H1 (cell line): ENCODE measurements around the gene DLGAP3. TPM values are rescaled to one million over a fixed set of nuclear protein-coding genes. Genes with fewer than 3 reads are reported as not detected.

Experiments
- BRCA1 ChIP-seq: IDR thresholded peaks from 2 replicates; pipeline ENCODE4 v1.6.1; 2012; ENCODE audit warnings: low read depth, low read length, improper control_type of control experiment
- CREB1 ChIP-seq: IDR thresholded peaks from 2 replicates; pipeline ENCODE4 v1.6.1; 2012; ENCODE audit warnings: inconsistent platforms
- CTBP2 ChIP-seq: IDR thresholded peaks from 2 replicates; pipeline ENCODE4 v1.7.0; 2011; ENCODE audit warnings: borderline replicate concordance, mild to moderate bottlenecking, moderate library complexity, mixed read lengths, low read length; ENCODE audit not compliant: insufficient read depth, insufficient read length
- GABPA ChIP-seq: IDR thresholded peaks from 2 replicates; pipeline ENCODE4 v1.6.1; 2011; ENCODE audit warnings: mild to moderate bottlenecking, low read length, moderate library complexity, borderline replicate concordance; ENCODE audit not compliant: insufficient read depth
- HDAC2 ChIP-seq, 2 experiments: fragments of 300-600 bp in 1 of 2; sonication (generic) in 1 of 2; IDR thresholded peaks; 2 replicates each; pipeline ENCODE4 v1.6.1; 2011 to 2012; ENCODE audit warnings: low read depth in 2 of 2, low read length in 2 of 2, mild to moderate bottlenecking in 2 of 2, moderate library complexity in 2 of 2, borderline replicate concordance in 1 of 2, inconsistent platforms in 1 of 2
- KDM1A ChIP-seq: fragments of 200-600, 300-600 bp; sonication (generic); IDR thresholded peaks from 2 replicates; pipeline ENCODE4 v1.7.1; 2016; ENCODE audit warnings: mild to moderate bottlenecking, low read length, borderline replicate concordance
- KDM5A ChIP-seq: fragments of 200-600 bp; IDR thresholded peaks from 2 replicates; pipeline ENCODE4 v1.7.1; 2012; ENCODE audit warnings: mild to moderate bottlenecking, low read length, inconsistent platforms, mixed read lengths
- MAFK ChIP-seq: IDR thresholded peaks from 2 replicates; pipeline ENCODE4 v1.6.1; 2012; ENCODE audit warnings: low read depth, mild to moderate bottlenecking, improper control_type of control experiment, low read length
- NANOG ChIP-seq: IDR thresholded peaks from 2 replicates; pipeline ENCODE4 v1.6.1; 2011; ENCODE audit warnings: low read length, low read depth, mild to moderate bottlenecking, inconsistent platforms; ENCODE audit not compliant: insufficient read depth, poor library complexity, severe bottlenecking
- NRF1 ChIP-seq: IDR thresholded peaks from 2 replicates; pipeline ENCODE4 v1.6.1; 2011; ENCODE audit warnings: mild to moderate bottlenecking, low read depth, low read length, improper control_type of control experiment
- PHF8 ChIP-seq: fragments of 200-600 bp; sonication (generic); conservative IDR thresholded peaks from 2 replicates; pipeline ENCODE4 v1.7.1; 2012; ENCODE audit warnings: low read depth, mild to moderate bottlenecking, inconsistent platforms, low read length, moderate library complexity
- RAD21 ChIP-seq, 2 experiments: IDR thresholded peaks in 1 of 2; conservative IDR thresholded peaks in 1 of 2; 2 replicates each; pipeline ENCODE4 v1.6.1; 2011; ENCODE audit warnings: low read depth in 2 of 2, low read length in 2 of 2, improper control_type of control experiment in 1 of 2, inconsistent platforms in 1 of 2, mild to moderate bottlenecking in 1 of 2, moderate library complexity in 1 of 2
- RXRA ChIP-seq: IDR thresholded peaks from 2 replicates; pipeline ENCODE4 v1.6.1; 2011; ENCODE audit warnings: low read depth, mild to moderate bottlenecking, low read length, moderate library complexity; ENCODE audit not compliant: insufficient read depth
- SP1 ChIP-seq: IDR thresholded peaks from 2 replicates; pipeline ENCODE4 v1.6.1; 2011; ENCODE audit warnings: low read depth, low read length
- SP2 ChIP-seq: IDR thresholded peaks from 2 replicates; pipeline ENCODE4 v1.6.1; 2012; ENCODE audit warnings: mild to moderate bottlenecking, low read length, inconsistent platforms
- TBP ChIP-seq: IDR thresholded peaks from 2 replicates; pipeline ENCODE4 v1.6.1; 2011; ENCODE audit warnings: low read depth, low read length, improper control_type of control experiment
- polyA plus RNA-seq, 7 experiments: library from polyadenylated mRNA; depleted of rRNA in 3 of 7; stranded (reverse) in 5 of 7; unstranded in 2 of 7; fragments of >200 nt in 5 of 7; fragments of 200-250 nt in 2 of 7; gene quantifications; 1 replicate in 5 of 7; 2 replicates in 1 of 7; 4 replicates in 1 of 7; pipeline versions ENCODE4 v1.2.1 to v1.2.3, GENCODE V29; 2011 to 2013; ENCODE audit warnings: missing spikeins in 2 of 7, mixed read lengths in 2 of 7
- total RNA-seq: library from RNA; stranded (reverse); fragmentation: NEBNext Ultra II Directional; extraction: Animal tissue kit (Norgen Biotek cat#: 25700); gene quantifications from 2 replicates; pipeline ENCODE4 v1.2.1, GENCODE V29; 2021
- TF ChIP-seq, protein P1 (sequence below), 3 experiments: IDR thresholded peaks; 1 replicate in 2 of 3; 2 replicates in 1 of 3; pipeline versions ENCODE4 v1.5.1 to v1.6.1; 2011; ENCODE audit warnings: low read length in 3 of 3, mild to moderate bottlenecking in 3 of 3, inconsistent platforms in 2 of 3, low read depth in 1 of 3, moderate library complexity in 1 of 3; ENCODE audit not compliant: insufficient read depth in 1 of 3; ENCODE audit errors: control extremely low read depth in 1 of 3
- TF ChIP-seq, protein P2 (sequence below): IDR thresholded peaks from 2 replicates; pipeline ENCODE4 v1.6.1; 2011; ENCODE audit warnings: low read length, improper control_type of control experiment

Gene DLGAP3
- total and polyA plus RNA-seq, 2 of the 8 experiments (the other 6 are each of a cell fraction or from before 2014, with no cell fraction given), result 3.8 to 13.2 TPM

DNA sequence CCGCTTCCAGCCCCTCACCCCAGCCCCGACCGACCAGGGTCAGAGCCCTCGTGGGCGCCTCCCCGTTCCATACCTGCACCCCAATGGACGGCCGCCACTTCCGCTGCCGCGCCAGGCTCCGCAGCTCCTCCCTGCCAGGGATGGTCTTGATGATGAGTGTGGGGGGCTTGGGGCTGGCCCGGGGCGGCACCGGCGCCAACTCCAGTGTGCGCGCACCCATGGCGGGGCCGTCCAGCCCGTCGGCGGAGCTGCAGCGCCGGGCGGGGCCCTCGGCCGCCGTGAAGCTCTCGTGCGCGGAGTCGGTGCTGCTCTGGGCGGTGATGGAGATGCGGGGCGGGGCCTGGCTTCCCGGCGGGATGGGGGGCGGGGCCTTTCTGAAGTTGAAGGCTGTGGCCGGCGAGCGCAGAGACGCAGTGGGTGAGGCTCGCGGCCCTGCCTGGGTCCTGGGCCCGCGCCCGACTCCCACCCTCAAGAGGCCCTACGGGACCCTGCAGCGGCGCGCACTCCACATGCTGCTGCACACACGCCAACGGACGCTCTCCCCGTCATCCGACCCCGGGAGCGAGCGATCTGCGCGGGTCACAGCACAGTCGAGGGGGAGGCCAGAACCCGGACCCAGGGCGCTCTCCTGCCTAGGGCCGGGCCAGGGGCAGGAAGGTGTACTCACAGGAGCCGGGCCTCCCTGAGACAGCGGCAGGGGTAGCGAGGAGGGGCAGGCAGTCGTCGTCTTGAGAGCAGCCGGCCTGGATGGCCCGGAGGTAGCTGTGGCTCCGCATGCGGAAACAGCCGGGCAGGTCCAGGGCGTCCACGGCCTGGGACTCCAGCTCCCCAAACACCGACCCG lies 43.8 kb downstream of the DLGAP3 start (continued):
- TF ChIP-seq KDM5A, result no peak
- TF ChIP-seq HDAC2 (IDR thresholded peaks at IDR 0.05; ENCODE audit: borderline replicate concordance in 1 of 2, low read depth in 2 of 2, low read length in 2 of 2), result no peak
- no peak for TF ChIP-seq SP2
- no peak for TF ChIP-seq RXRA
- TF ChIP-seq CREB1, result no peak
- TF ChIP-seq, protein P1, sequence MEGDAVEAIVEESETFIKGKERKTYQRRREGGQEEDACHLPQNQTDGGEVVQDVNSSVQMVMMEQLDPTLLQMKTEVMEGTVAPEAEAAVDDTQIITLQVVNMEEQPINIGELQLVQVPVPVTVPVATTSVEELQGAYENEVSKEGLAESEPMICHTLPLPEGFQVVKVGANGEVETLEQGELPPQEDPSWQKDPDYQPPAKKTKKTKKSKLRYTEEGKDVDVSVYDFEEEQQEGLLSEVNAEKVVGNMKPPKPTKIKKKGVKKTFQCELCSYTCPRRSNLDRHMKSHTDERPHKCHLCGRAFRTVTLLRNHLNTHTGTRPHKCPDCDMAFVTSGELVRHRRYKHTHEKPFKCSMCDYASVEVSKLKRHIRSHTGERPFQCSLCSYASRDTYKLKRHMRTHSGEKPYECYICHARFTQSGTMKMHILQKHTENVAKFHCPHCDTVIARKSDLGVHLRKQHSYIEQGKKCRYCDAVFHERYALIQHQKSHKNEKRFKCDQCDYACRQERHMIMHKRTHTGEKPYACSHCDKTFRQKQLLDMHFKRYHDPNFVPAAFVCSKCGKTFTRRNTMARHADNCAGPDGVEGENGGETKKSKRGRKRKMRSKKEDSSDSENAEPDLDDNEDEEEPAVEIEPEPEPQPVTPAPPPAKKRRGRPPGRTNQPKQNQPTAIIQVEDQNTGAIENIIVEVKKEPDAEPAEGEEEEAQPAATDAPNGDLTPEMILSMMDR (IDR thresholded peaks at IDR 0.05; ENCODE audit: control extremely low read depth in 1 of 3, insufficient read depth in 1 of 3, low read depth in 1 of 3, low read length in 3 of 3), result no peak
- TF ChIP-seq RAD21 (IDR thresholded peaks at IDR 0.05 in 1 of 2, conservative IDR thresholded peaks at IDR 0.05 in 1 of 2; ENCODE audit: low read depth in 2 of 2, low read length in 2 of 2), result no peak
- TF ChIP-seq TBP, result peak; percentile 41; the same call in 1 of the 2 replicates
- no peak for TF ChIP-seq CTBP2
- TF ChIP-seq NANOG, result no peak
- TF ChIP-seq PHF8, result peak; percentile 47
- TF ChIP-seq KDM1A, result no peak; the same call in 1 of the 2 replicates
- TF ChIP-seq GABPA, result no peak
- TF ChIP-seq SP1, result no peak
- no peak for TF ChIP-seq BRCA1
- TF ChIP-seq NRF1, result no peak
- TF ChIP-seq MAFK, result no peak
- TF ChIP-seq, protein P2, sequence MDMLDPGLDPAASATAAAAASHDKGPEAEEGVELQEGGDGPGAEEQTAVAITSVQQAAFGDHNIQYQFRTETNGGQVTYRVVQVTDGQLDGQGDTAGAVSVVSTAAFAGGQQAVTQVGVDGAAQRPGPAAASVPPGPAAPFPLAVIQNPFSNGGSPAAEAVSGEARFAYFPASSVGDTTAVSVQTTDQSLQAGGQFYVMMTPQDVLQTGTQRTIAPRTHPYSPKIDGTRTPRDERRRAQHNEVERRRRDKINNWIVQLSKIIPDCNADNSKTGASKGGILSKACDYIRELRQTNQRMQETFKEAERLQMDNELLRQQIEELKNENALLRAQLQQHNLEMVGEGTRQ, result no peak
